ENCODE data around the gene POMGNT2.

POMGNT2 gene

DNA sequence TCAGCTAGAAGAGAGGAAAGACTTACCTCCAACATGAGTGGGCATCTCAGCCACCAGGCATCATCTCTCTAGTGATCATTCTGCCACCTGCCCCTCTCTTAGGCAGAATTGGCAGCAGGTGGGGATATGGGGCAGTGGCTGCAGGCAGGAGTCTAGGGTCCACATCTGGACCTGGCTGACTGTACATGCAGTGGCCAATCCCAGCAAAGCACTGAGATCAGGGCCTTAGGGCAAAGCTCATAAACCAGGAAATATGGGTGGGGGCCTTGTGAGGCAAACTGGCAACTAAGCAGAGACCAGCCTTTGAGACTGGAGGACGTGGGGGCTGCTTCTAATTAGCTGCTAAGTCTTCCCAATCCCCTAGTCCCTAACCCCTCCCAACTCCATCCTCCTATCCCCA lies 12.9 kb downstream of the POMGNT2 start:
- TF ChIP-seq, protein P1, sequence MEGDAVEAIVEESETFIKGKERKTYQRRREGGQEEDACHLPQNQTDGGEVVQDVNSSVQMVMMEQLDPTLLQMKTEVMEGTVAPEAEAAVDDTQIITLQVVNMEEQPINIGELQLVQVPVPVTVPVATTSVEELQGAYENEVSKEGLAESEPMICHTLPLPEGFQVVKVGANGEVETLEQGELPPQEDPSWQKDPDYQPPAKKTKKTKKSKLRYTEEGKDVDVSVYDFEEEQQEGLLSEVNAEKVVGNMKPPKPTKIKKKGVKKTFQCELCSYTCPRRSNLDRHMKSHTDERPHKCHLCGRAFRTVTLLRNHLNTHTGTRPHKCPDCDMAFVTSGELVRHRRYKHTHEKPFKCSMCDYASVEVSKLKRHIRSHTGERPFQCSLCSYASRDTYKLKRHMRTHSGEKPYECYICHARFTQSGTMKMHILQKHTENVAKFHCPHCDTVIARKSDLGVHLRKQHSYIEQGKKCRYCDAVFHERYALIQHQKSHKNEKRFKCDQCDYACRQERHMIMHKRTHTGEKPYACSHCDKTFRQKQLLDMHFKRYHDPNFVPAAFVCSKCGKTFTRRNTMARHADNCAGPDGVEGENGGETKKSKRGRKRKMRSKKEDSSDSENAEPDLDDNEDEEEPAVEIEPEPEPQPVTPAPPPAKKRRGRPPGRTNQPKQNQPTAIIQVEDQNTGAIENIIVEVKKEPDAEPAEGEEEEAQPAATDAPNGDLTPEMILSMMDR (IDR thresholded peaks at IDR 0.05; ENCODE audit: low read length) = no peak
- no peak for TF ChIP-seq EZH2 (IDR thresholded peaks at IDR 0.05; ENCODE audit: borderline replicate concordance, low read length)

DNA sequence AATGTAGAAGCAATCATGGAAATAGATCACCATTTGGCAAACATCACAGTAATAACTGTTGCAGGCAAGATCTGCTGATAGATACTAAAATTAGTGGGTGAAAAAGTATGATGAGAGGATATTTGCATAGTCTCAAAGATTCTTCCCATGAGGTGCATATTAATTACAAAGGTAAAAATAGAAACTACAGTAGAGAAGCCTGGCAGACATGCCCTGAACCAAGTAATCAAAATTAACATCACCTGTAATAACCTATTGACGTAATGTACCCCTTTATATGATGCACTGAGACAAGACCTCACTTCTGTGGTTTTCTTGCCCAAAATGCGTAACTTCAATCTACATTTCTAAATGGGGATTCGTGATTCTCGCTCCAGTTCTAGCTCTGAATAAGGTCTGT lies 14.4 kb downstream of the POMGNT2 start:
- Histone ChIP-seq H3F3A (ENCODE audit: insufficient read depth, low read length) (no peaks in the 10 kb centered on the region), H3K4me2 (ENCODE audit: low read length) (no peak overlapping the region), H3K9me2 (ENCODE audit: low read depth, low read length) (no peaks in the 10 kb centered on the region), H3K79me2 (ENCODE audit: insufficient read depth, low read length) (no peaks in the 10 kb centered on the region), H3K9ac (ENCODE audit: low read length) (no peak overlapping the region), H4K20me1 (ENCODE audit: insufficient read depth, low read length) (no peaks in the 10 kb centered on the region), H2AFZ (ENCODE audit: low read length) (no peak overlapping the region), H3K27ac (ENCODE audit: low read depth, low read length, poor library complexity, severe bottlenecking) (no peak overlapping the region), H3K36me3 (ENCODE audit: insufficient read depth, low read length) (no peaks in the 10 kb centered on the region), H3K9me3 (ENCODE audit: low read length) (no peaks in the 10 kb centered on the region), H3K4me3 (ENCODE audit: low read depth, low read length, poor library complexity, severe bottlenecking) (no peak overlapping the region), H3K27me3 (ENCODE audit: insufficient read depth, low read length) (no peaks in the 10 kb centered on the region), H3K4me1 (ENCODE audit: insufficient read depth, low read length, severe bottlenecking) (no peaks in the 10 kb centered on the region)
- TF ChIP-seq, protein P1 (IDR thresholded peaks at IDR 0.05; ENCODE audit: low read length) = no peak
- no peak for TF ChIP-seq EZH2 (IDR thresholded peaks at IDR 0.05; ENCODE audit: borderline replicate concordance, low read length)

More for the DNA sequence above, 12.9 kb downstream of the POMGNT2 start:
- no peak overlapping the region for H2AFZ ChIP-seq (ENCODE audit: low read length)
- no peaks in the 10 kb centered on the region for H3K79me2 ChIP-seq (ENCODE audit: insufficient read depth, low read length)
- no peaks in the 10 kb centered on the region for H3K9me2 ChIP-seq (ENCODE audit: low read depth, low read length)
- no peak overlapping the region for H3K4me2 ChIP-seq (ENCODE audit: low read length)
- no peak overlapping the region for H3K27ac ChIP-seq (ENCODE audit: low read depth, low read length, poor library complexity, severe bottlenecking)
- H3K27me3 ChIP-seq (ENCODE audit: insufficient read depth, low read length) = no peaks in the 10 kb centered on the region
- H3F3A ChIP-seq (ENCODE audit: insufficient read depth, low read length) = no peaks in the 10 kb centered on the region
- H3K9me3 ChIP-seq (ENCODE audit: low read length) = no peaks in the 10 kb centered on the region
- H3K4me3 ChIP-seq (ENCODE audit: low read depth, low read length, poor library complexity, severe bottlenecking) = no peak overlapping the region
- no peaks in the 10 kb centered on the region for H3K4me1 ChIP-seq (ENCODE audit: insufficient read depth, low read length, severe bottlenecking)
- H3K36me3 ChIP-seq (ENCODE audit: insufficient read depth, low read length) = no peaks in the 10 kb centered on the region
- H3K9ac ChIP-seq (ENCODE audit: low read length) = no peak overlapping the region
- no peaks in the 10 kb centered on the region for H4K20me1 ChIP-seq (ENCODE audit: insufficient read depth, low read length)

DNA sequence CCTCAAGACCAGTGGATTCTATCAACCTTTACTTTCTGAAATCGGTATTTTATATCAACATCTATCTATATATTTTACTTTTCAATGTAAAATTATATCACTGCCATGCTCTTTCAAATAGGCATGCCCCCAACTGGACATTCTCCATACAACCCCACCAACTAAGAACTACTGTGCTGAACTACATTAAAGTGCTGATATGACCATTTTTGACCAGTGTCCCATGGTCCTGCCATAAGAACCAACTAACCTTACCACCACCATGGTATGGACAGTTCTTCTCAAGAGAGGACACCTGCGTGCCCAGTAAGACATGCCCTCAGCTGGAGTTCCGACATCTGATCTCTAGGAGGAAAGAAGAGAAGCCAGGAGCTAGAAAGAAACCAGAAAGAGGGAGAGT lies 15.6 kb downstream of the POMGNT2 start:
- H3K9ac ChIP-seq (ENCODE audit: low read length) = no peak overlapping the region

DNA sequence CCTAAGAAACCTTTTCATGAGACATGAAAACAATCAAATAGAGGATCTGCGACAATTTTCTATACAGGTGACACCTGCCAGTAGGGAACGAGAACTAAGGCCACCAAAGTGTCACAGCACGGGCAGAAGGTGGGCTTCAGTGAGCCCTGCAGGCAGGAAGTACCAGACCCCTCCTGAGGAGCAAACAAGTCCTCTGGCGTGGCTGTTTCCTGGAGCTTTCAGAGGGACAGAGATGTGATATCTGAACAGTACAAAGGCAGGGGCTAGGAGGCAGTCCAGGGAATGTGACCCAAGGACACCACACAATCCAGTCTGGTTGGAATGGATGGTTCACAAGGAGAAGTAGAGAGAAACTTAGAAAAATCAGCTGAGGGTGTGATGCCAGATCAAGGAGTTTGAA lies 16.8 kb downstream of the POMGNT2 start:
- Histone ChIP-seq H3K36me3 (ENCODE audit: insufficient read depth, low read length) (no peaks in the 10 kb centered on the region), H3K4me3 (ENCODE audit: low read depth, low read length, poor library complexity, severe bottlenecking) (no peak overlapping the region), H3K27me3 (ENCODE audit: insufficient read depth, low read length) (no peaks in the 10 kb centered on the region), H3K9me2 (ENCODE audit: low read depth, low read length) (no peaks in the 10 kb centered on the region), H3K9ac (ENCODE audit: low read length) (no peak overlapping the region), H2AFZ (ENCODE audit: low read length) (no peak overlapping the region), H3K79me2 (ENCODE audit: insufficient read depth, low read length) (no peaks in the 10 kb centered on the region), H3K4me2 (ENCODE audit: low read length) (no peak overlapping the region), H3F3A (ENCODE audit: insufficient read depth, low read length) (no peaks in the 10 kb centered on the region), H4K20me1 (ENCODE audit: insufficient read depth, low read length) (no peaks in the 10 kb centered on the region), H3K4me1 (ENCODE audit: insufficient read depth, low read length, severe bottlenecking) (no peaks in the 10 kb centered on the region), H3K27ac (ENCODE audit: low read depth, low read length, poor library complexity, severe bottlenecking) (no peak overlapping the region), H3K9me3 (ENCODE audit: low read length) (no peaks in the 10 kb centered on the region)
- TF ChIP-seq, protein P1 (IDR thresholded peaks at IDR 0.05; ENCODE audit: low read length) = no peak
- no peak for TF ChIP-seq EZH2 (IDR thresholded peaks at IDR 0.05; ENCODE audit: borderline replicate concordance, low read length)

More for the DNA sequence above, 15.6 kb downstream of the POMGNT2 start:
- Histone ChIP-seq H3K27ac (ENCODE audit: low read depth, low read length, poor library complexity, severe bottlenecking) (no peak overlapping the region), H2AFZ (ENCODE audit: low read length) (no peak overlapping the region), H3K4me1 (ENCODE audit: insufficient read depth, low read length, severe bottlenecking) (no peaks in the 10 kb centered on the region), H3K27me3 (ENCODE audit: insufficient read depth, low read length) (no peaks in the 10 kb centered on the region), H4K20me1 (ENCODE audit: insufficient read depth, low read length) (no peaks in the 10 kb centered on the region), H3F3A (ENCODE audit: insufficient read depth, low read length) (no peaks in the 10 kb centered on the region), H3K9me3 (ENCODE audit: low read length) (no peaks in the 10 kb centered on the region), H3K9me2 (ENCODE audit: low read depth, low read length) (no peaks in the 10 kb centered on the region), H3K79me2 (ENCODE audit: insufficient read depth, low read length) (no peaks in the 10 kb centered on the region), H3K36me3 (ENCODE audit: insufficient read depth, low read length) (no peaks in the 10 kb centered on the region), H3K4me2 (ENCODE audit: low read length) (no peak overlapping the region), H3K4me3 (ENCODE audit: low read depth, low read length, poor library complexity, severe bottlenecking) (no peak overlapping the region)
- no peak for TF ChIP-seq EZH2 (IDR thresholded peaks at IDR 0.05; ENCODE audit: borderline replicate concordance, low read length)
